ENCODE results near the gene ATXN3.

- TF ChIP-seq, protein P1, sequence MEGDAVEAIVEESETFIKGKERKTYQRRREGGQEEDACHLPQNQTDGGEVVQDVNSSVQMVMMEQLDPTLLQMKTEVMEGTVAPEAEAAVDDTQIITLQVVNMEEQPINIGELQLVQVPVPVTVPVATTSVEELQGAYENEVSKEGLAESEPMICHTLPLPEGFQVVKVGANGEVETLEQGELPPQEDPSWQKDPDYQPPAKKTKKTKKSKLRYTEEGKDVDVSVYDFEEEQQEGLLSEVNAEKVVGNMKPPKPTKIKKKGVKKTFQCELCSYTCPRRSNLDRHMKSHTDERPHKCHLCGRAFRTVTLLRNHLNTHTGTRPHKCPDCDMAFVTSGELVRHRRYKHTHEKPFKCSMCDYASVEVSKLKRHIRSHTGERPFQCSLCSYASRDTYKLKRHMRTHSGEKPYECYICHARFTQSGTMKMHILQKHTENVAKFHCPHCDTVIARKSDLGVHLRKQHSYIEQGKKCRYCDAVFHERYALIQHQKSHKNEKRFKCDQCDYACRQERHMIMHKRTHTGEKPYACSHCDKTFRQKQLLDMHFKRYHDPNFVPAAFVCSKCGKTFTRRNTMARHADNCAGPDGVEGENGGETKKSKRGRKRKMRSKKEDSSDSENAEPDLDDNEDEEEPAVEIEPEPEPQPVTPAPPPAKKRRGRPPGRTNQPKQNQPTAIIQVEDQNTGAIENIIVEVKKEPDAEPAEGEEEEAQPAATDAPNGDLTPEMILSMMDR (IDR thresholded peaks at IDR 0.05 in 2 of 3, conservative IDR thresholded peaks at IDR 0.05 in 1 of 3; ENCODE audit: borderline replicate concordance in 1 of 3, insufficient read depth in 1 of 3, low read depth in 2 of 3, low read length in 2 of 3): no peak
- TF ChIP-seq POLR2A (IDR thresholded peaks at IDR 0.05; ENCODE audit: borderline replicate concordance, extremely low read depth, insufficient read depth, insufficient read length) (no peak), SP1 (IDR thresholded peaks at IDR 0.05; ENCODE audit: low read depth) (no peak), MAX (IDR thresholded peaks at IDR 0.05) (no peak), EZH2 (IDR thresholded peaks at IDR 0.05) (no peak), JUND (IDR thresholded peaks at IDR 0.05) (no peak), FOSL1 (IDR thresholded peaks at IDR 0.05; ENCODE audit: low read depth) (no peak), POLR2AphosphoS5 (IDR thresholded peaks at IDR 0.05; ENCODE audit: low read depth, low read length) (no peak)
These were observed 1.1 kb downstream of the ATXN3 start for GRCh38 chr14:92105073-92105892.
